Measurements from ENCODE around the gene EN2. TPM values are rescaled to one million over a fixed set of nuclear protein-coding genes. Genes with fewer than 3 reads are reported as not detected.

Gene EN2
- total RNA-seq, 4 donors from 2014 or later, result not detected

GRCh38 chr7:155435110-155435509, 22.8 kb upstream of the EN2 start:
- Histone ChIP-seq H3K9me3 (no peaks in the 10 kb centered on the region), H3K27me3 (peaks cover 59% of the 10 kb centered on the region), H3K4me3 (no peak overlapping the region), H3K27ac (no peak overlapping the region), H3K36me3 (no peaks in the 10 kb centered on the region), H3K4me1 (no peaks in the 10 kb centered on the region)
- WGBS, 2 donors (ENCODE audit: low coverage in 1 of 2), result 50% methylated on average over 3 of the region's 3 CpGs; no CpG with 5 or more reads in 1 of the 2 donors
- DNase-seq, result no peak
- intact Hi-C loops (cut with DNase I; ENCODE audit: low total_unique reads), result no loop called here
- TF ChIP-seq POLR2AphosphoS5 (IDR thresholded peaks at IDR 0.05) (no peak), EP300 (IDR thresholded peaks at IDR 0.05; ENCODE audit: low read depth) (no peak), POLR2A (IDR thresholded peaks at IDR 0.05) (no peak), CTCF (IDR thresholded peaks at IDR 0.05) (no peak)
- in situ Hi-C loops (cut with MboI; ENCODE audit: low pct_ligation_motif_present in 1 of 4, low pct_unique_long_range_greater_than_20kb in 1 of 4, low sequenced_read_pairs in 3 of 4), result no loop called here

- peaks cover 57% of the 10 kb centered on the region for H3K27me3 ChIP-seq
- WGBS, 2 donors (ENCODE audit: low coverage in 1 of 2), result 66 to 79% methylated on average over 2 to 4 of the region's 4 CpGs
Measured at GRCh38 chr7:155437836-155438235, 20.1 kb upstream of the EN2 start.

GRCh38 chr7:155438777-155439176, 19.2 kb upstream of the EN2 start:
- 45% methylated on average over 7 of the region's 7 CpGs; no CpG with 5 or more reads in 1 of the 2 donors for WGBS, 2 donors (ENCODE audit: low coverage in 1 of 2)
- Histone ChIP-seq H3K27me3 (peaks cover 59% of the 10 kb centered on the region), H3K9me3 (no peaks in the 10 kb centered on the region), H3K36me3 (no peaks in the 10 kb centered on the region), H3K4me1 (no peaks in the 10 kb centered on the region), H3K27ac (no peak overlapping the region), H3K4me3 (no peak overlapping the region)
- intact Hi-C loops (cut with DNase I; ENCODE audit: low total_unique reads), result no loop called here
- in situ Hi-C loops (cut with MboI; ENCODE audit: low pct_ligation_motif_present in 1 of 4, low pct_unique_long_range_greater_than_20kb in 1 of 4, low sequenced_read_pairs in 3 of 4), result no loop called here
- DNase-seq, result no peak
- TF ChIP-seq CTCF (IDR thresholded peaks at IDR 0.05) (no peak), POLR2AphosphoS5 (IDR thresholded peaks at IDR 0.05) (no peak)

More at GRCh38 chr7:155437836-155438235, 20.1 kb upstream of the EN2 start:
- H3K4me3 ChIP-seq, result no peak overlapping the region
- no peaks in the 10 kb centered on the region for H3K36me3 ChIP-seq
- no peak for DNase-seq
- H3K9me3 ChIP-seq, result no peaks in the 10 kb centered on the region
- in situ Hi-C loops (cut with MboI; ENCODE audit: low pct_ligation_motif_present in 1 of 4, low pct_unique_long_range_greater_than_20kb in 1 of 4, low sequenced_read_pairs in 3 of 4) (no loop called here), intact Hi-C loops (cut with DNase I; ENCODE audit: low total_unique reads) (no loop called here)
- TF ChIP-seq POLR2A (IDR thresholded peaks at IDR 0.05), result no peak
- no peak for TF ChIP-seq EP300 (IDR thresholded peaks at IDR 0.05; ENCODE audit: low read depth)
- no peak for TF ChIP-seq CTCF (IDR thresholded peaks at IDR 0.05)
- TF ChIP-seq POLR2AphosphoS5 (IDR thresholded peaks at IDR 0.05), result no peak
- no peak overlapping the region for H3K27ac ChIP-seq
- no peaks in the 10 kb centered on the region for H3K4me1 ChIP-seq

- WGBS, 2 donors (ENCODE audit: low coverage in 1 of 2), result 55% methylated on average over 20 of the region's 20 CpGs; no CpG with 5 or more reads in 1 of the 2 donors
- Histone ChIP-seq H3K9me3 (no peaks in the 10 kb centered on the region), H3K27ac (no peak overlapping the region), H3K4me3 (no peak overlapping the region), H3K4me1 (no peaks in the 10 kb centered on the region), H3K27me3 (peaks cover 54% of the 10 kb centered on the region), H3K36me3 (no peaks in the 10 kb centered on the region)
- TF ChIP-seq POLR2AphosphoS5 (IDR thresholded peaks at IDR 0.05) (no peak), POLR2A (IDR thresholded peaks at IDR 0.05) (no peak), EP300 (IDR thresholded peaks at IDR 0.05; ENCODE audit: low read depth) (no peak), CTCF (IDR thresholded peaks at IDR 0.05) (no peak)
- DNase-seq, result no peak
- intact Hi-C loops (cut with DNase I; ENCODE audit: low total_unique reads), result loop anchor here (5.0 kb wide), 1 partner anchor 1388 kb away; no protein-coding TSS in a partner anchor
- in situ Hi-C loops (cut with MboI; ENCODE audit: low pct_ligation_motif_present in 1 of 4, low pct_unique_long_range_greater_than_20kb in 1 of 4, low sequenced_read_pairs in 3 of 4), result no loop called here
Measured at GRCh38 chr7:155439311-155440017, 18.5 kb upstream of the EN2 start.

All from transverse colon (tissue), 4 donors.